Activated T-cell treated with anti-CD3 and anti-CD28 coated beads for 4 hours (primary cell): ENCODE results near the gene ZFAND2A.
"Not testable (repeated sequence)": the region's sequence is repeated elsewhere in the genome, so short reads cannot be mapped to it uniquely, and the experiment has no call there.

Source experiments
- DNase-seq: peaks from one replicate; pipeline ENCODE4 v3.0.0-alpha.2; 2020

The ZFAND2A gene

GRCh38 chr7:1150400-1151002 lies 9.5 kb downstream of the ZFAND2A start:
- DNase-seq = no peak

GRCh38 chr7:1149351-1149794 lies 10.6 kb downstream of the ZFAND2A start:
- DNase-seq = no peak

DNA sequence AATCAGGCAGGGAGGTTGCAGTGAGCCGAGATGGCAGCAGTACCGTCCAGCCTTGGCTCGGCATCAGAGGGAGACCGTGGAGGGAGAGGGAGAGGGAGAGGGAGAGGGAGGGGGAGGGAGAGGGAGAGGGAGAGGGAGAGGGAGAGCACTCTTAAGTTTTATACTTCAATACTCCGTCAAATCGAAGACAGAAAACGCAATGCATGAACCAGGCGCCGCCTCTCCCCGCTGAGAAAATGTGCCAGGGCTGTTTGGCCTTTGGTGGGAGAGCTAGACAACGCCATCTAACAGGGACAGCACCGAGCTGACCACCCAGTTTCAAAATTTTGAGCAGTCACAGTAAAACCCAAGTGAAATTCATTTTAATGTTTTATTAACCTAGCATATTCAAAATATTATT lies 12.1 kb downstream of the ZFAND2A start:
- DNase-seq = not testable (repeated sequence)

DNA sequence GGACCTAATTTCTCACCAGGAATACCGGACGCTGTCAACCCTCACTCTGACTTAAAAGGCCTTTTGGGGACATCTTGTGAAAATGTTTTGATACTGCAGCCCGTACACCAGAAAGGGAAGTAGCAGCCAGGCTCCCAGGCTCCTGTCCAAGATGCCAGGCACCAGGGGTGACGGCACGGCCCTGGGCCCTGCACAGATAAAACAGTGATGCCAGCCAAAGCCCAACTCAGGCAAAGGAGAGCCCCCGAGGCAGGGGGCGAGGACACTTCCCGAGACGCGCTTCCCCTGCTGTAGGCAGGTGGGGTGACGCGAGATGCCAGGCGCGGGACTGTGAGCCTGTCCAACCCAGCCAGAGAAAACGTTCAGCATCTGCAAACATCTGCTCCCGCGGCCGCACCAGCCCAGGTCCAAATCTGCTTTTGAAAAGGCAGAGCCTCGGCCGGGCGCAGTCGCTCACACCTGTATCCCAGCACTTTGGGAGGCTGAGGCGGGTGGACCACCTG lies 15.7 kb downstream of the ZFAND2A start:
- no peak for DNase-seq

- DNase-seq = not testable (repeated sequence)
These were observed 17.0 kb downstream of the ZFAND2A start for GRCh38 chr7:1143031-1143430.

DNA sequence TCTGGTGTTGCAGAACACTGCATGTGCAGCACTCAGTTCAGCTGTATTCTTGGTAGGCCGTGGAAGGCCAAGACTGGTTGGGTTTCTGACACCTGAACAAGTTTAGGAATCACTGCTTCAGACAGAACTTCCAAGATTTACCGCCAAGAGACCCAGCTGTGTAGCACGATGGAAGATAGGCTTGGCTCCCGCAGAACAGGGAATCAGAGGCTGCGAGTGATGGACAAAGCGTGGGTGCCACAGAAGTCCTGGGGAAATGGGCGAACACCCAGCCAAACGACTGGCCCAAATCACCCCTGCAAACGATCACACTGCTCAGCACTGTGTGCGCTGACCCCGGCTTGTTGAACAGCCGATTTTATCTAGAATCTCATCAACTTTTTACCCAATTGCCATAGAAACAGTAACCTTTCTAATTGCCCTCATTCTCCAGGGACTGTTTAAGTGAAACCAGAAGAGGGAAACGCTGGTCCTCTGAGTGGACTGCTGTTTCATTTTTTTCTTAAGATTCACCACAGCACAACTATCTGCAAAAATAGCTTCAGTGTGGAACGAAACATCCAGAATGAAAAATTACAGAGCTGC lies 17.9 kb downstream of the ZFAND2A start:
- DNase-seq = no peak

DNA sequence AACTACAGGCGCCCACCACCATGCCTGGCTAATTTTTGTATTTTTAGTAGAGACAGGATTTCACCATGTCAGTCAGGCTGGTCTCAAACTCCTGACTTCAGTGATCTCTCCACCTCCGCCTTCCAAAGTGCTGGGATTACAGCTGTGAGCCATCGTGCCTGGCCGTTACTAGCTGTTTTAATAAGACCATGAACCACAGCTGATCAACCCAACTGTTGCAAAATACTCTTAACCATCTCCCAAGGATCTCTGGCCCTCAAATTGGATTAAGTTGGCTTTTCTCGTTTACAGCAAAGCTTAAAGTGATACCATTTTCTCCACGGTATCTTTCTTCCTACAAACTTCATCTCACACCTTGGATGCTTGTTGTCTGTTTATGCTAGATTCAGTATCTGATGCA lies 18.3 kb downstream of the ZFAND2A start:
- no peak for DNase-seq

DNA sequence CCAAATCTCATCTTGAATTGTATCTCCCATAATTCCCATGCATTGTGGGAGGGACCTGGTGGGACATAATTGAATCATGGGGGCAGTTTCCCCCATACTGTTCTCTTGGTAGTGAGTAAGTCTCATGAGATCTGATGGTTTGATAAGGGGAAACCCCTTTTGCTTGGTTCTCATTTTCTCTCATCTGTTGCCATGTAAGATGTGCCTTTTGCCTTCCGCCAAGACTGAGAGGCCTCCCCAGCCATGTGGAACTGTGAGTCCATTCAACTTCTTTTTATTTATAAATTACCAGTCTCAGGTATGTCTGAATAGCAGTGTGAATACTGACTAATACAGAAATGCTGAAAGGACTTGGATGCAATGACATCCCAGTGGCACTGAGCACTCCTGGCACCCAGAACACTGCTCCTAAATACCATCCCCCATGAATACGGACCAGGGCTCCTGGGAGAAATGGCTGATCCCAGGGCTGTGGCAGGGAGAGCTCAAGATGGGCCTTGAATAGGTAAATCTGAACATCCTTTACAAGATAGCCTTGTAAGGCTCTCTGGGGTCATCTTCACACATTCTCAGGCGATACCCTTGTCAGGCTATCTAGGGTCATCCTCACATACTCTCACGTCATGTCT lies 19.4 kb downstream of the ZFAND2A start:
- no peak for DNase-seq

- no peak for DNase-seq
These were observed 22.4 kb downstream of the ZFAND2A start for GRCh38 chr7:1137517-1138167.

GRCh38 chr7:1136841-1137516 lies 23.0 kb downstream of the ZFAND2A start:
- no peak for DNase-seq

- no peak for DNase-seq
These were observed 25.0 kb downstream of the ZFAND2A start for GRCh38 chr7:1134951-1135350.

GRCh38 chr7:1131471-1132265 lies 28.3 kb downstream of the ZFAND2A start:
- DNase-seq = no peak

- no peak for DNase-seq
These were observed 29.7 kb downstream of the ZFAND2A start for GRCh38 chr7:1130021-1130990.

- no peak for DNase-seq
These were observed 30.6 kb downstream of the ZFAND2A start for GRCh38 chr7:1129431-1129830.

GRCh38 chr7:1127001-1127400 lies 33.0 kb downstream of the ZFAND2A start:
- DNase-seq = no peak

DNA sequence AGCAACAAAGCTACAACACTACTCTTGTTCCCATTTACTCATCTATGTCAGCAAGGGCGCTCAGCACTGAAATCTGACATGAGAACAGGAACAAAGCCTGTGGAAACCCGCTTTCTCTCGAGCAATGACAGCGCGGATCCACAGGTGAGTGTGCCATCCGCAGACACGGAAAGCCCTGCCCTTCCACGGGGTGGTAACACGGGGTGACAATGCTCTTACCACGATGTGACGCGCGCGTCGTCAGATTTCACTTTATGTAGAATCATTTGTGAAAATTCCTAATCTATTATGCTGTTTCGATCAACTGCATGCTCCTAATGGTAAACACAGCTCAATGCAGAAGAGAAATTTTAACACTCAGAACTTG lies 34.4 kb downstream of the ZFAND2A start:
- DNase-seq = no peak

DNA sequence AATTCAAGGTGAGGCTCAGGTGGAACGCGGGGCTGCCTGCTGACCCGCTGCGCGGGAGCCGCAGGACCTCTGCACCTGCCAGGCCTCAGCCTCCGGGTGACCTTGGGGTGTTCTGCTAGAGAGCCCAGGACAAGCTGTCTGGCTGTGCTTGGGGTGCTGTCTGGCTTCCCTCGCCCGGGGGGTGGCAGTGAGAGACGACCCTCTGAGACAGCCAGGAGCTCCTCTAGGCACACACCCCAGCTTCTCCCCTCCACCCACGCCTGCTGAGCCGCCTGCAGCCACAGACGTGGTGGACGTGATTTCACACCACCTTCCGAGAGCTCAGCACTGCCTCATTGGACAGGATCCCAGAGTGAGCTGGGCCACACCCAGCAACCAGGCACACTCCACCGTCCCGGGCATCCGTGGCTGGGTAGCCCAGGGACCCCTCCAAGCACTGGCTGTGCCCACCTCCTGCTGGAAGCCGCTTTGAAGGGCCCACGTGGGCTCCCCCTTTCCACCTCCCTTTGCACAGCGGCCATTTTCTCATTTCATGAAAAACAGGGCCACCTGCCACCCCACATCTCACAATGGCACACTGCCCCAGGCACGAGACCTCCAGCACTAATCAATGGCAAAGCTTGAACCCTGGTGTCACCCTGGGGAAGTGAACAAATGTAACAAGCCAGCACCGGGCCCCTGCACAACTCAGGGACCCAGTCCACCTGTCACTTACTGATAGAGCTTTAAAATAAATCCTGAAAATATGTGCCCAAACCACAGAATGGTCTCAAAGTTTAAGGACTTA lies 35.0 kb downstream of the ZFAND2A start:
- no peak for DNase-seq

DNA sequence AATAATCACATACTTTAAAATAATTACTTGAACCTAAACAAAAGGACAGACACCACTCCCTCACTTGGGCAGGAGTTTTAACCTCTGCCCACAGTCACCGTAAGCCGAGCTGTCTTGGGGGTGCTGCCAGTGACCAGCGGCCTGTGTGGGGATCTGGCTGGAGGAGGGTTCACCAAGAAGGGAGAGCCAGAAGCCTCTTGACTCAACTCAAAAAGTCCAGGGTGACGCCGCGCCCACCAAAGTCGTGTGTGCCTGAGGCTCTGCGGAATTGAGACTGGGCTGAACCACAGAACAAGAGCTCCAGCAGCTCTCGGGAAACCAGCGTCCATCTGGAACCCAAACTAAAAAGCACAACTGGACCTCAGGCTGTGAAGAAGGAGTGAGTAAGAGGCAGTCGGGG lies 35.8 kb downstream of the ZFAND2A start:
- no peak for DNase-seq

DNA sequence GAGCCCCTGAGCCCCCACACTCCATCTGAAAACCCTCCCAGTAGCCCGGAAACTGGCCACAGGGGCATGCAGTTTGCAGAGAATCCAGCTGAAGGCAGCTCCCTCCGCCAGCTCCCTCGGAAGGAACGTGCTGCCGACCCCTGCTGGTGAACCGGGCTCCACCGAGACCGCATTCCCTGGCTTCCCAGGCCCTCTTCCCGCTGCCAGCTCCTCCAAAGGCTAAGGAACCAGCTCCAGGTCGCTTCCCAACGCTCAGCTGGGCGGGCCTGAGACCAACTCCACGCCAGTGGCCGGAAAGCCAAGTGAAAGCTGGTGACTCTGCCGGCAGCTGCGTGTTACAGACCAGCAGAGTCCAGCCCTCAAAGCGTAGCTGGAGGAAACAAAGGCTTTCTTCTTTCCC lies 36.3 kb downstream of the ZFAND2A start:
- no peak for DNase-seq

GRCh38 chr7:1122832-1123501 lies 37.0 kb downstream of the ZFAND2A start:
- DNase-seq = no peak
